Activated B cell treated with CpG ODN at 0.5 μM for 24 hours (primary cell): Measurements from ENCODE around the gene SMIM28. TPM values are rescaled to one million over a fixed set of nuclear protein-coding genes. Genes with fewer than 3 reads are reported as not detected.

Experiments used
- ATAC-seq: fragments of 200-7000 bp; cut with Tn5 transposase; one replicate; pipeline ENCODE4 v1.10.0; 2021; ENCODE audit warnings: low read depth, mild to moderate bottlenecking, moderate library complexity
- CTCF ChIA-PET: fragments of 350-600 bp; sonication (Branson Sonifier 250); formaldehyde crosslinking; loops from one replicate; lab custom pipeline; 2021; ENCODE audit warnings: antibody characterized with exemption; lab: Charles Lee
- POLR2A ChIA-PET: fragments of 350-600 bp; sonication (Branson Sonifier 250); formaldehyde crosslinking; loops from one replicate; lab custom pipeline; 2021; ENCODE audit warnings: antibody characterized with exemption; lab: Charles Lee
- DNase-seq: peaks from one replicate; pipeline ENCODE4 v3.0.0; 2022
- H3K27ac Mint-ChIP-seq: one replicate; pipeline ENCODE4 v1.8.0; 2020; ENCODE audit warnings: mixed read lengths
- H3K27me3 Mint-ChIP-seq: one replicate; pipeline ENCODE4 v1.8.0; 2021; ENCODE audit warnings: mixed read lengths
- H3K36me3 Mint-ChIP-seq: one replicate; pipeline ENCODE4 v1.8.0; 2021; ENCODE audit warnings: low read depth, mixed read lengths
- H3K4me1 Mint-ChIP-seq: one replicate; pipeline ENCODE4 v1.8.0; 2021; ENCODE audit warnings: mixed read lengths
- H3K4me3 Mint-ChIP-seq: one replicate; pipeline ENCODE4 v1.8.0; 2020; ENCODE audit warnings: mild to moderate bottlenecking, mixed read lengths
- H3K9me3 Mint-ChIP-seq: one replicate; pipeline ENCODE4 v1.8.0; 2020; ENCODE audit warnings: mixed read lengths
- intact Hi-C: fragments of 100-400 bp; cut with micrococcal nuclease; formaldehyde crosslinking; loops from one replicate; pipeline ENCODE4 v1.15.1; 2024
- total RNA-seq: library from RNA; stranded (reverse); gene quantifications from 2 replicates; pipeline ENCODE4 v1.2.3, GENCODE V29; 2022
- TF ChIP-seq, protein P1 (sequence below): fragments of 200-600 bp; IDR thresholded peaks from one replicate; pipeline ENCODE4 v1.8.0; 2022; ENCODE audit warnings: antibody characterized with exemption, mild to moderate bottlenecking

The SMIM28 gene
- total RNA-seq, 1 donor from 2014 or later: not detected

DNA sequence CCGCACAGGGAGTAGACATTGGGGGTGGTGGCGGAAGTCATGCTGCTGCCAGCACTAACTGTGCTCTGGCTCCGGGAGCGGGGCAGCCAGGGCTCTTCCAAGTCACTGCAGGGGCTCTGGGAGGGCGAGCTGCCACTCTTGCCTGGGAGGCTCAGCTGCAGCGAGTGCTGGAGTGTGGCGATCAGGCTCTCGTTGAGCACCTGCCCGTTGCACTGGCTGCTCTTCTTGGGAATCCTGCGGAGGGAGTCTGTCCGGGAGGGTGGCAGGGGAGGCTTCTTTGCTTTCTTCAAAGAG is 54.3 kb downstream of the SMIM28 start:
- Mint-ChIP-seq H3K27ac (no peak overlapping the region), H3K4me1 (peaks cover 6% of the 10 kb centered on the region), H3K4me3 (no peak overlapping the region), H3K36me3 (no peaks in the 10 kb centered on the region), H3K9me3 (no peaks in the 10 kb centered on the region), H3K27me3 (peaks cover 3% of the 10 kb centered on the region)
- DNase-seq (no peak), ATAC-seq (no peak)
- ChIA-PET POLR2A (no interaction called here), CTCF (interaction anchor here (5.6 kb wide), 1 partner anchor 85 kb away, joined by 70 read pairs; no protein-coding TSS in a partner anchor)
- TF ChIP-seq, protein P1, sequence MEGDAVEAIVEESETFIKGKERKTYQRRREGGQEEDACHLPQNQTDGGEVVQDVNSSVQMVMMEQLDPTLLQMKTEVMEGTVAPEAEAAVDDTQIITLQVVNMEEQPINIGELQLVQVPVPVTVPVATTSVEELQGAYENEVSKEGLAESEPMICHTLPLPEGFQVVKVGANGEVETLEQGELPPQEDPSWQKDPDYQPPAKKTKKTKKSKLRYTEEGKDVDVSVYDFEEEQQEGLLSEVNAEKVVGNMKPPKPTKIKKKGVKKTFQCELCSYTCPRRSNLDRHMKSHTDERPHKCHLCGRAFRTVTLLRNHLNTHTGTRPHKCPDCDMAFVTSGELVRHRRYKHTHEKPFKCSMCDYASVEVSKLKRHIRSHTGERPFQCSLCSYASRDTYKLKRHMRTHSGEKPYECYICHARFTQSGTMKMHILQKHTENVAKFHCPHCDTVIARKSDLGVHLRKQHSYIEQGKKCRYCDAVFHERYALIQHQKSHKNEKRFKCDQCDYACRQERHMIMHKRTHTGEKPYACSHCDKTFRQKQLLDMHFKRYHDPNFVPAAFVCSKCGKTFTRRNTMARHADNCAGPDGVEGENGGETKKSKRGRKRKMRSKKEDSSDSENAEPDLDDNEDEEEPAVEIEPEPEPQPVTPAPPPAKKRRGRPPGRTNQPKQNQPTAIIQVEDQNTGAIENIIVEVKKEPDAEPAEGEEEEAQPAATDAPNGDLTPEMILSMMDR: no peak
- intact Hi-C loops: no loop called here

Other genes starting within 250 kb of the SMIM28 start
- gene ARFGEF3, start 216.0 kb upstream of the SMIM28 start, total RNA-seq: 0.02 TPM in 2 replicates
- gene PBOV1, start 159.4 kb upstream of the SMIM28 start, total RNA-seq: not detected in 2 replicates
- gene HEBP2, start 26.3 kb downstream of the SMIM28 start, total RNA-seq: 26.2 and 32.7 TPM in 2 replicates
- gene NHSL1, start 121.6 kb downstream of the SMIM28 start, total RNA-seq: 1.0 and 1.4 TPM in 2 replicates